ENCODE results near the gene PLAC1.

PLAC1 gene

GRCh38 chrX:134622056-134622812, 36.0 kb downstream of the PLAC1 start:
- H3K27ac ChIP-seq, result no peak overlapping the region
- TF ChIP-seq CTCF (conservative IDR thresholded peaks at IDR 0.05), result no peak

GRCh38 chrX:134619838-134620237, 38.4 kb downstream of the PLAC1 start:
- TF ChIP-seq CTCF (conservative IDR thresholded peaks at IDR 0.05), result no peak
- no peak overlapping the region for H3K27ac ChIP-seq

- TF ChIP-seq CTCF (conservative IDR thresholded peaks at IDR 0.05), result no peak
- no peak overlapping the region for H3K27ac ChIP-seq
Observed at GRCh38 chrX:134613396-134613795, 44.9 kb downstream of the PLAC1 start.

GRCh38 chrX:134608153-134608552, 50.1 kb downstream of the PLAC1 start:
- no peak overlapping the region for H3K27ac ChIP-seq
- TF ChIP-seq CTCF (conservative IDR thresholded peaks at IDR 0.05), result no peak

GRCh38 chrX:134607523-134607922, 50.7 kb downstream of the PLAC1 start:
- H3K27ac ChIP-seq, result no peak overlapping the region
- no peak for TF ChIP-seq CTCF (conservative IDR thresholded peaks at IDR 0.05)

GRCh38 chrX:134604701-134605311, 53.5 kb downstream of the PLAC1 start:
- H3K27ac ChIP-seq, result no peak overlapping the region
- TF ChIP-seq CTCF (conservative IDR thresholded peaks at IDR 0.05), result no peak

- H3K27ac ChIP-seq, result no peak overlapping the region
- no peak for TF ChIP-seq CTCF (conservative IDR thresholded peaks at IDR 0.05)
Observed at GRCh38 chrX:134603806-134604700, 54.2 kb downstream of the PLAC1 start.
